Body of pancreas (tissue), 4 donors: Measurements from ENCODE around the gene USP10.
"Not testable (repeated sequence)": the region's sequence is repeated elsewhere in the genome, so short reads cannot be mapped to it uniquely, and the experiment has no call there.

Experiments used
- POLR2A ChIP-seq, 3 donors: fragments of 450-650 bp; IDR thresholded peaks; one replicate each; pipeline ENCODE4 v1.6.1; 2016; ENCODE audit warnings: antibody characterized with exemption in 3 of 3, mild to moderate bottlenecking in 2 of 3
- TF ChIP-seq, protein P1 (sequence below), 7 experiments: fragments of 450-650 bp in 4 of 7; fragments of 200-600 bp in 3 of 7; sonication (generic) in 3 of 7; IDR thresholded peaks; one replicate each; pipeline ENCODE4 v1.5.1; 2016 to 2019; ENCODE audit warnings: antibody characterized with exemption in 7 of 7

DNA sequence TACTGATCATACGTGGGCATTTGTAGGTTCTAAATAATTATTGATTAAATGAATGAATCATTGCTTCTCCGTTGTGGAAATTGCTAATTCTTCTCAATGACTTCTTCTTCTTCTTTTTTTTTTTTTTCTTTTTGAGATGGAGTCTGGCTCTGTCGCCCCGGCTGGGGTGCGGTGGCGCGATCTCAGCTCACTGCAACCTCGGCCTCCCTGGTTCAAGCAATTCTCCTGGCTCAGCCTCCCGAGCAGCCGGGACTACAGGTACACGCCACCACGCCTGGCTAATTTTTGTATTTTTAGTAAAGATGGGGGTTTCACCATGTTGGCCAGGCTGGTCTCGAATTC lies 32.5 kb downstream of the USP10 start:
- TF ChIP-seq, protein P1, sequence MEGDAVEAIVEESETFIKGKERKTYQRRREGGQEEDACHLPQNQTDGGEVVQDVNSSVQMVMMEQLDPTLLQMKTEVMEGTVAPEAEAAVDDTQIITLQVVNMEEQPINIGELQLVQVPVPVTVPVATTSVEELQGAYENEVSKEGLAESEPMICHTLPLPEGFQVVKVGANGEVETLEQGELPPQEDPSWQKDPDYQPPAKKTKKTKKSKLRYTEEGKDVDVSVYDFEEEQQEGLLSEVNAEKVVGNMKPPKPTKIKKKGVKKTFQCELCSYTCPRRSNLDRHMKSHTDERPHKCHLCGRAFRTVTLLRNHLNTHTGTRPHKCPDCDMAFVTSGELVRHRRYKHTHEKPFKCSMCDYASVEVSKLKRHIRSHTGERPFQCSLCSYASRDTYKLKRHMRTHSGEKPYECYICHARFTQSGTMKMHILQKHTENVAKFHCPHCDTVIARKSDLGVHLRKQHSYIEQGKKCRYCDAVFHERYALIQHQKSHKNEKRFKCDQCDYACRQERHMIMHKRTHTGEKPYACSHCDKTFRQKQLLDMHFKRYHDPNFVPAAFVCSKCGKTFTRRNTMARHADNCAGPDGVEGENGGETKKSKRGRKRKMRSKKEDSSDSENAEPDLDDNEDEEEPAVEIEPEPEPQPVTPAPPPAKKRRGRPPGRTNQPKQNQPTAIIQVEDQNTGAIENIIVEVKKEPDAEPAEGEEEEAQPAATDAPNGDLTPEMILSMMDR (IDR thresholded peaks at IDR 0.05), result not testable (repeated sequence)
- not testable (repeated sequence) for TF ChIP-seq POLR2A (IDR thresholded peaks at IDR 0.05)
